AG04450 (cell line): ENCODE measurements around the gene CTDP1. TPM values are rescaled to one million over a fixed set of nuclear protein-coding genes. Genes with fewer than 3 reads are reported as not detected.

Experiments
- CTCF ChIA-PET: fragments of 300-600, 350-600 bp; formaldehyde crosslinking; extraction: SDS; loops from one replicate; lab custom pipeline; 2022; ENCODE audit warnings: antibody characterized with exemption, inconsistent platforms; lab: Charles Lee
- POLR2A ChIA-PET: fragments of 350-600 bp; formaldehyde crosslinking; extraction: SDS; loops from one replicate; lab custom pipeline; 2021; ENCODE audit warnings: antibody characterized with exemption, inconsistent platforms; lab: Yijun Ruan, JAX
- DNase-seq: peaks from one replicate; pipeline ENCODE4 v3.0.0-alpha.2; 2011; ENCODE audit warnings: low read depth, low spot score
- H3K27ac ChIP-seq: one replicate; pipeline ENCODE4 v1.5.1; 2012; ENCODE audit warnings: low read depth, low read length, control low read depth
- H3K27me3 ChIP-seq: one replicate; pipeline ENCODE4 v1.6.0; 2012; ENCODE audit warnings: low read length; ENCODE audit not compliant: control insufficient read depth, insufficient read depth
- H3K4me3 ChIP-seq: 2 replicates; pipeline ENCODE4 v1.5.1; 2011; ENCODE audit warnings: mild to moderate bottlenecking, low read depth, low read length, control low read depth
- H3K9me3 ChIP-seq: 2 replicates; pipeline ENCODE4 v1.5.1; 2012; ENCODE audit warnings: low read length; ENCODE audit not compliant: control insufficient read depth, insufficient read depth
- polyA plus RNA-seq: library from polyadenylated mRNA; depleted of rRNA; stranded (reverse); fragments of >200 nt; gene quantifications from 2 replicates; pipeline ENCODE4 v1.2.3, GENCODE V29; 2011
- TF ChIP-seq, protein P1 (sequence below): IDR thresholded peaks from 2 replicates; pipeline ENCODE4 v1.5.1; 2011; ENCODE audit warnings: low read depth, low read length, control low read depth, inconsistent platforms

The CTDP1 gene
- polyA plus RNA-seq, 1 experiment: 8.4 TPM

GRCh38 chr18:79637921-79638909 lies 41.4 kb upstream of the CTDP1 start:
- POLR2A ChIA-PET: no interaction called here
- CTCF ChIA-PET: interaction anchor here (1.0 kb wide), 1 partner anchor 260 kb away, joined by 3 read pairs; no protein-coding TSS in a partner anchor
- DNase-seq: no peak
- TF ChIP-seq, protein P1, sequence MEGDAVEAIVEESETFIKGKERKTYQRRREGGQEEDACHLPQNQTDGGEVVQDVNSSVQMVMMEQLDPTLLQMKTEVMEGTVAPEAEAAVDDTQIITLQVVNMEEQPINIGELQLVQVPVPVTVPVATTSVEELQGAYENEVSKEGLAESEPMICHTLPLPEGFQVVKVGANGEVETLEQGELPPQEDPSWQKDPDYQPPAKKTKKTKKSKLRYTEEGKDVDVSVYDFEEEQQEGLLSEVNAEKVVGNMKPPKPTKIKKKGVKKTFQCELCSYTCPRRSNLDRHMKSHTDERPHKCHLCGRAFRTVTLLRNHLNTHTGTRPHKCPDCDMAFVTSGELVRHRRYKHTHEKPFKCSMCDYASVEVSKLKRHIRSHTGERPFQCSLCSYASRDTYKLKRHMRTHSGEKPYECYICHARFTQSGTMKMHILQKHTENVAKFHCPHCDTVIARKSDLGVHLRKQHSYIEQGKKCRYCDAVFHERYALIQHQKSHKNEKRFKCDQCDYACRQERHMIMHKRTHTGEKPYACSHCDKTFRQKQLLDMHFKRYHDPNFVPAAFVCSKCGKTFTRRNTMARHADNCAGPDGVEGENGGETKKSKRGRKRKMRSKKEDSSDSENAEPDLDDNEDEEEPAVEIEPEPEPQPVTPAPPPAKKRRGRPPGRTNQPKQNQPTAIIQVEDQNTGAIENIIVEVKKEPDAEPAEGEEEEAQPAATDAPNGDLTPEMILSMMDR: no peak
- Histone ChIP-seq H3K9me3 (peaks cover 19% of the 10 kb centered on the region), H3K27me3 (peaks cover 25% of the 10 kb centered on the region), H3K27ac (no peak overlapping the region), H3K4me3 (no peak overlapping the region)

GRCh38 chr18:79639072-79639829 lies 40.4 kb upstream of the CTDP1 start:
- peaks cover 16% of the 10 kb centered on the region for H3K9me3 ChIP-seq
- H3K27me3 ChIP-seq: peaks cover 29% of the 10 kb centered on the region
- ChIA-PET POLR2A (no interaction called here), CTCF (interaction anchor here (0.9 to 1.1 kb wide), 3 partner anchors 258 to 261 kb away, joined by 3 to 6 read pairs (median 3); no protein-coding TSS in a partner anchor)
- no peak overlapping the region for H3K27ac ChIP-seq
- no peak overlapping the region for H3K4me3 ChIP-seq
- TF ChIP-seq, protein P1: no peak
- no peak for DNase-seq

DNA sequence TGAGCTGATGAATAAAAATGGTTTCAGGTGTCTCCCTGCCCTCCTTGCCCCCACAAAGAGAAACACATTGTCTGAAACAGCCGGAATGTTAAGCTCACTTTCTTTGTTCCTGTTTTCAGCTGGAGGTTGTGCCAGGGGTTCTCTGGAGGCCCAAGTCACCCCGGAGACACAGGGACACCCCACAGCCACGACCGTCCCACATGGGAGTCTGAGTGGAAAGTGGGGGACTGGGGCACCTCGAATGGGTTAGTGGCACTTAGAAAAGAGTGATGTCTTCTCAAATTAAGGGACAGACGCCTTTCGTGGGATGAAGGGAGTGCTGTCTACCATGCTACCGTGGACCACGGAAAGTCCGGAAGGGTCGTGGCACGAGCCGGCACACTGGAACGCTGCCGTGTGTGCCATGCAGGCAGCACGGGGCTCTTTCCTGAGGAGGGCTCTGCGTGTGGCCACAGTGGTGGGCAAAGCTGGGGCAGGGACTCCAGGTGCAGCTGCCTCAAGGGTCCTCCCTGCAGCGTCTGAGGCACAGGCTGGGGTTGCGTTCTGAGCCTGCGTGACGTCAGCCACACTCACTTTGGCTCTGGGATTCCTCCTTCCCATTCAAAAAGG lies 39.4 kb upstream of the CTDP1 start:
- TF ChIP-seq, protein P1: no peak
- no peak for DNase-seq
- Histone ChIP-seq H3K9me3 (peaks cover 7% of the 10 kb centered on the region; the same call in 1 of the 2 replicates), H3K27me3 (peaks cover 31% of the 10 kb centered on the region), H3K27ac (no peak overlapping the region), H3K4me3 (no peak overlapping the region)
- CTCF ChIA-PET: interaction anchor here (0.9 to 1.1 kb wide), 2 partner anchors 259 to 261 kb away, joined by 3 to 6 read pairs; no protein-coding TSS in a partner anchor
- POLR2A ChIA-PET: no interaction called here

DNA sequence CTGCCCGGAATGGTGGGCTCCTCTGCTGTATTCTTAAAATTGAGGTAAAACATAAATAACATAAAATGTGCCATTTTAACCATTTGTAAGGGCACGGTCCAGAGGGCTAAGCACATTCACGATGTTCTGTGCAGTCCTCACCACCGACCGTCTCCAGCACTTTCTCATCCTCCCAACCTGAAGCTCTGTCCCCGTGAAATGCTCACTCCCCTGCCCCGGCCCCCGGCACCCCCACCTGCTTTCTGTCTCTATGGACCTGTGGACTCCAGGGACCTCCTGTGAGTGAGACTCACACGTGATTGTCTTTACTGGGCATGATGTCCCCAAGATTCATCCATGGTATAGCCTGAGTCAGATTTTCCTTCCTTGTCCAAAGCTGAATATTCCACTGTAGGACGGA lies 38.7 kb upstream of the CTDP1 start:
- H3K27ac ChIP-seq: no peak overlapping the region
- H3K4me3 ChIP-seq: no peak overlapping the region
- DNase-seq: no peak
- H3K9me3 ChIP-seq: peaks cover 5% of the 10 kb centered on the region; the same call in 1 of the 2 replicates
- ChIA-PET CTCF (no interaction called here), POLR2A (no interaction called here)
- H3K27me3 ChIP-seq: peaks cover 37% of the 10 kb centered on the region
- TF ChIP-seq, protein P1: no peak
